ENCODE results near the gene ZBTB7C. TPM values are rescaled to one million over a fixed set of nuclear protein-coding genes. Genes with fewer than 3 reads are reported as not detected.

The ZBTB7C gene
- total RNA-seq, 3 donors from 2014 or later (not counting 1 experiment from before 2014, with no cell fraction given) = 0.07 TPM; not detected in 2

DNA sequence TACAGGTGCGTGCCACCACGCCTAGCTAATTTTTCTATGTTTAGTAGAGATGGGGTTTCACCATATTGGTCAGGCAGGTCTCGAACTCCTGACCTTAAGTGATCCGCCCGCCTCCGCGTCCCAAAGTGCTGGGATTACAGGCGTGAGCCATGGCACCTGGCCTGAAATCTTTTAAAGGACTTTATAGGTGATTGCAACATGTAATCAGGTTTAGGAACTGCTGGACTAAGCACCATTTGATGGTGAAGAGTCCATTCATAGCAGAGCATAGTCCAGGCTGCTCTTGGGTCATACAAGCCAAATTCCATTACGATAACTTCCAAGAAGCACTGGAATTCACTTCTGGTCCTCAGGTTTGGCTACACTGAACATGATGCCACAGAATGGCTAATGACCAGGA, 278.1 kb downstream of the ZBTB7C start:
- DNase-seq (no peak), ATAC-seq (no peak)
- Mint-ChIP-seq H3K36me3 (no peaks in the 10 kb centered on the region), H3K9me3 (no peaks in the 10 kb centered on the region), H3K4me1 (no peaks in the 10 kb centered on the region), H3K4me3 (no peak overlapping the region), H3K27ac (no peak overlapping the region), H3K27me3 (ENCODE audit: low read depth in 2 of 2) (peaks cover 43 to 48% of the 10 kb centered on the region in 2 donors)
- Histone ChIP-seq H3K4me1 (ENCODE audit: control insufficient read depth, insufficient read depth, low read length) (no peaks in the 10 kb centered on the region), H3K27ac (ENCODE audit: low read length) (no peak overlapping the region), H3K4me3 (ENCODE audit: low read length) (no peak overlapping the region), H3K27me3 (ENCODE audit: control insufficient read depth, insufficient read depth, low read length) (peaks cover 4% of the 10 kb centered on the region), H3K36me3 (ENCODE audit: control insufficient read depth, insufficient read depth, low read length) (no peaks in the 10 kb centered on the region), H3K9me3 (ENCODE audit: control insufficient read depth, insufficient read depth, low read length) (no peaks in the 10 kb centered on the region)
- WGBS (ENCODE audit: insufficient coverage) = 90% methylated on average over 9 of the region's 9 CpGs
- TF ChIP-seq, protein P1, sequence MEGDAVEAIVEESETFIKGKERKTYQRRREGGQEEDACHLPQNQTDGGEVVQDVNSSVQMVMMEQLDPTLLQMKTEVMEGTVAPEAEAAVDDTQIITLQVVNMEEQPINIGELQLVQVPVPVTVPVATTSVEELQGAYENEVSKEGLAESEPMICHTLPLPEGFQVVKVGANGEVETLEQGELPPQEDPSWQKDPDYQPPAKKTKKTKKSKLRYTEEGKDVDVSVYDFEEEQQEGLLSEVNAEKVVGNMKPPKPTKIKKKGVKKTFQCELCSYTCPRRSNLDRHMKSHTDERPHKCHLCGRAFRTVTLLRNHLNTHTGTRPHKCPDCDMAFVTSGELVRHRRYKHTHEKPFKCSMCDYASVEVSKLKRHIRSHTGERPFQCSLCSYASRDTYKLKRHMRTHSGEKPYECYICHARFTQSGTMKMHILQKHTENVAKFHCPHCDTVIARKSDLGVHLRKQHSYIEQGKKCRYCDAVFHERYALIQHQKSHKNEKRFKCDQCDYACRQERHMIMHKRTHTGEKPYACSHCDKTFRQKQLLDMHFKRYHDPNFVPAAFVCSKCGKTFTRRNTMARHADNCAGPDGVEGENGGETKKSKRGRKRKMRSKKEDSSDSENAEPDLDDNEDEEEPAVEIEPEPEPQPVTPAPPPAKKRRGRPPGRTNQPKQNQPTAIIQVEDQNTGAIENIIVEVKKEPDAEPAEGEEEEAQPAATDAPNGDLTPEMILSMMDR (IDR thresholded peaks at IDR 0.05) = no peak
- intact Hi-C loops (cut with micrococcal nuclease) = no loop called here

DNA sequence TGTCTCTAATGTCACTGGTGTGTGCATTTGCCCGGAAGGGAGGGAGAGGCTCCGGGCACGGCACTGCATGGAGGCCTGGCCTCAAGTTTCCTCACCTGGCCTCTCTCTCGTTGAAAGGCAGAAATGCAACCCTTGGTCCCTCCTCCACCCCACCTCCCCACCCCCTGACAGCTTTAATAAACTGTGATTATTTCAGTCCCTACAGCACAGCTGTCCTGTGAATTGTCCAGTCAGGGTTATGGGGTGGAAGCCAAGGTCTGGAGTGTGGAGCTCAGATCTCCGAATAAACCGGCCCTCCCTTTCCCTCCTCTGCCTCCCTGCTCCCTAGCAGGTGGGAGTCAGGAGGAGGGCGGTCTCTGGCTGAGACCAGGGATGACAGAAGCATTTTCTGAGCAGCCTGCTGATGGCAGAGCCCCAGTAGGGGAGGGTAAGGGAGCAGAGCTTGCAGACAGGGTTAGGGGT, 279.5 kb downstream of the ZBTB7C start:
- H3K9me3 Mint-ChIP-seq = no peaks in the 10 kb centered on the region
- H3K36me3 ChIP-seq (ENCODE audit: control insufficient read depth, insufficient read depth, low read length) = no peaks in the 10 kb centered on the region
- H3K9me3 ChIP-seq (ENCODE audit: control insufficient read depth, insufficient read depth, low read length) = no peaks in the 10 kb centered on the region
- H3K4me1 Mint-ChIP-seq = no peaks in the 10 kb centered on the region
- no peaks in the 10 kb centered on the region for H3K36me3 Mint-ChIP-seq
- DNase-seq (no peak), ATAC-seq (no peak)
- H3K4me1 ChIP-seq (ENCODE audit: control insufficient read depth, insufficient read depth, low read length) = no peaks in the 10 kb centered on the region
- H3K27ac Mint-ChIP-seq = no peak overlapping the region
- no peak overlapping the region for H3K4me3 ChIP-seq (ENCODE audit: low read length)
- no peak overlapping the region for H3K4me3 Mint-ChIP-seq
- 88% methylated on average over 6 of the region's 7 CpGs for WGBS (ENCODE audit: insufficient coverage)
- no peak overlapping the region for H3K27ac ChIP-seq (ENCODE audit: low read length)
- intact Hi-C loops (cut with micrococcal nuclease) = no loop called here
- TF ChIP-seq, protein P1 (IDR thresholded peaks at IDR 0.05) = no peak
- H3K27me3 ChIP-seq (ENCODE audit: control insufficient read depth, insufficient read depth, low read length) = no peaks in the 10 kb centered on the region
- peaks cover 31 to 35% of the 10 kb centered on the region in 2 donors for H3K27me3 Mint-ChIP-seq (ENCODE audit: low read depth in 2 of 2)

GRCh38 chr18:48127606-48128005, 281.6 kb downstream of the ZBTB7C start:
- no peak overlapping the region for H3K27ac Mint-ChIP-seq
- Histone ChIP-seq H3K36me3 (ENCODE audit: control insufficient read depth, insufficient read depth, low read length) (no peaks in the 10 kb centered on the region), H3K4me1 (ENCODE audit: control insufficient read depth, insufficient read depth, low read length) (no peaks in the 10 kb centered on the region), H3K27me3 (ENCODE audit: control insufficient read depth, insufficient read depth, low read length) (no peaks in the 10 kb centered on the region), H3K27ac (ENCODE audit: low read length) (no peak overlapping the region), H3K9me3 (ENCODE audit: control insufficient read depth, insufficient read depth, low read length) (no peaks in the 10 kb centered on the region), H3K4me3 (ENCODE audit: low read length) (no peak overlapping the region)
- no peaks in the 10 kb centered on the region for H3K36me3 Mint-ChIP-seq
- DNase-seq (no peak), ATAC-seq (no peak)
- intact Hi-C loops (cut with micrococcal nuclease) = no loop called here
- WGBS (ENCODE audit: insufficient coverage) = 93% methylated on average over 12 of the region's 12 CpGs
- H3K4me3 Mint-ChIP-seq = no peak overlapping the region
- H3K27me3 Mint-ChIP-seq (ENCODE audit: low read depth in 2 of 2) = peaks cover 16 to 21% of the 10 kb centered on the region in 2 donors
- TF ChIP-seq, protein P1 (IDR thresholded peaks at IDR 0.05) = no peak
- H3K9me3 Mint-ChIP-seq = no peaks in the 10 kb centered on the region
- no peaks in the 10 kb centered on the region for H3K4me1 Mint-ChIP-seq

- ATAC-seq (no peak), DNase-seq (no peak)
- intact Hi-C loops (cut with micrococcal nuclease) = no loop called here
- Mint-ChIP-seq H3K27ac (no peak overlapping the region), H3K9me3 (no peaks in the 10 kb centered on the region), H3K4me3 (no peak overlapping the region), H3K36me3 (no peaks in the 10 kb centered on the region), H3K27me3 (ENCODE audit: low read depth in 2 of 2) (peaks cover 12 to 21% of the 10 kb centered on the region in 2 donors), H3K4me1 (no peaks in the 10 kb centered on the region)
- WGBS (ENCODE audit: insufficient coverage) = 94% methylated on average over 3 of the region's 3 CpGs
- TF ChIP-seq, protein P1 (IDR thresholded peaks at IDR 0.05) = no peak
- H3K4me1 ChIP-seq (ENCODE audit: control insufficient read depth, insufficient read depth, low read length) = no peaks in the 10 kb centered on the region
- H3K9me3 ChIP-seq (ENCODE audit: control insufficient read depth, insufficient read depth, low read length) = no peaks in the 10 kb centered on the region
- H3K4me3 ChIP-seq (ENCODE audit: low read length) = no peak overlapping the region
- H3K27ac ChIP-seq (ENCODE audit: low read length) = no peak overlapping the region
- H3K36me3 ChIP-seq (ENCODE audit: control insufficient read depth, insufficient read depth, low read length) = no peaks in the 10 kb centered on the region
- no peaks in the 10 kb centered on the region for H3K27me3 ChIP-seq (ENCODE audit: control insufficient read depth, insufficient read depth, low read length)
These were observed 282.9 kb downstream of the ZBTB7C start for GRCh38 chr18:48126240-48126639.
